K562 (cell line): ENCODE results near the gene PRSS57. TPM values are rescaled to one million over a fixed set of nuclear protein-coding genes. Genes with fewer than 3 reads are reported as not detected.

Source experiments
- EP400 ChIP-seq: fragments of 450-650 bp; IDR thresholded peaks from 2 replicates; pipeline ENCODE4 v1.6.1; 2017; ENCODE audit warnings: antibody characterized with exemption, mild to moderate bottlenecking, moderate library complexity
- ZBTB40 ChIP-seq, 2 experiments: fragments of 450-650 bp in 1 of 2; sonication (generic) in 1 of 2; formaldehyde crosslinking in 1 of 2; IDR thresholded peaks; 2 replicates each; pipeline versions ENCODE4 v1.7.1 to v1.9.0; 2016 to 2022; ENCODE audit warnings: inconsistent platforms in 1 of 2, mild to moderate bottlenecking in 1 of 2, missing genetic modification reagents in 1 of 2
- polyA plus RNA-seq, 8 experiments: library from polyadenylated mRNA; depleted of rRNA in 4 of 8; stranded (reverse) in 5 of 8; unstranded in 3 of 8; fragments of >200 nt; fragmentation: Nextera tagmentation in 2 of 8; fragmentation: Illumina TruSeq in 1 of 8; extraction: Ambion mirVana in 2 of 8; extraction: Trizol in 1 of 8; gene quantifications; 2 replicates each; pipeline versions ENCODE4 v1.2.1 to v1.2.3, GENCODE V29; 2011 to 2014; ENCODE audit warnings: inconsistent platforms in 1 of 8, missing spikeins in 1 of 8
- total RNA-seq, 7 experiments: library from RNA; depleted of rRNA in 6 of 7; stranded (reverse); fragments of >200 nt in 6 of 7; fragmentation: Illumina TruSeq in 2 of 7; extraction: Trizol in 2 of 7; gene quantifications; 2 replicates each; pipeline versions ENCODE4 v1.2.1 to v1.2.3, GENCODE V29; 2011 to 2021; ENCODE audit warnings: low replicate concordance in 1 of 7

PRSS57 gene
- total and polyA plus RNA-seq, 9 of the 15 experiments (the other 6 are each of a cell fraction or from before 2014, with no cell fraction given) = 0.06 to 2.5 (median 1.3) TPM; not detected in 3

GRCh38 chr19:661427-662196, 33.6 kb downstream of the PRSS57 start (continued):
- TF ChIP-seq ZBTB40 (IDR thresholded peaks at IDR 0.05) (0 out of 2 replicates have a peak, but pooled peaks have one; percentile 12), ZBTB40 (CRISPR knock-in tag; IDR thresholded peaks at IDR 0.05) (no peak), EP400 (no peak)
